Keratinocyte (primary cell): ENCODE measurements around the gene HCRTR1. TPM values are rescaled to one million over a fixed set of nuclear protein-coding genes. Genes with fewer than 3 reads are reported as not detected.
A peak's percentile ranks its signal among the peaks of the same experiment; 100 is the strongest.

Experiments
- DNase-seq: peaks from one replicate; pipeline ENCODE4 v3.0.0-alpha.2; 2011; ENCODE audit warnings: low read depth, missing footprints, low spot score
- FAIRE-seq: peaks from 2 replicates; lab custom pipeline; 2011; peaks lifted over from hg19 to GRCh38; lab: Jason Lieb, UNC
- H2AFZ ChIP-seq: 2 replicates; pipeline ENCODE4 v1.6.0; 2012; ENCODE audit warnings: low read length, control low read depth, inconsistent platforms; ENCODE audit not compliant: control insufficient read depth
- H3K27ac ChIP-seq: 2 replicates; pipeline ENCODE4 v1.5.1; 2011; ENCODE audit warnings: low read length; ENCODE audit not compliant: control insufficient read depth, insufficient read depth
- H3K27me3 ChIP-seq: 3 replicates; pipeline ENCODE4 v1.6.0; 2011; ENCODE audit warnings: low read length; ENCODE audit not compliant: control insufficient read depth, insufficient read depth; ENCODE audit errors: extremely low read depth
- H3K36me3 ChIP-seq, 2 experiments: 2 replicates in 1 of 2; 3 replicates in 1 of 2; pipeline ENCODE4 v1.5.1; 2011; ENCODE audit warnings: low read length in 2 of 2, mild to moderate bottlenecking in 1 of 2; ENCODE audit not compliant: control insufficient read depth in 2 of 2, insufficient read depth in 2 of 2; ENCODE audit errors: extremely low read depth in 1 of 2
- H3K4me1 ChIP-seq: 3 replicates; pipeline ENCODE4 v1.5.1; 2011; ENCODE audit warnings: low read length; ENCODE audit not compliant: control insufficient read depth, insufficient read depth; ENCODE audit errors: extremely low read depth
- H3K4me2 ChIP-seq: 3 replicates; pipeline ENCODE4 v1.6.0; 2011; ENCODE audit warnings: low read depth, low read length; ENCODE audit not compliant: control insufficient read depth, insufficient read depth; ENCODE audit errors: extremely low read depth
- H3K4me3 ChIP-seq, 3 experiments: fragments of 200-600 bp in 1 of 3; sonication (generic) in 1 of 3; 2 replicates in 2 of 3; 3 replicates in 1 of 3; pipeline ENCODE4 v1.5.1; 2011 to 2016; ENCODE audit warnings: low read length in 3 of 3, mild to moderate bottlenecking in 3 of 3, control low read depth in 2 of 3, inconsistent platforms in 1 of 3, low read depth in 1 of 3, mixed read lengths in 1 of 3, mixed run types in 1 of 3, moderate library complexity in 1 of 3; ENCODE audit not compliant: control insufficient read depth in 2 of 3, insufficient read depth in 2 of 3; ENCODE audit errors: extremely low read depth in 1 of 3
- H3K79me2 ChIP-seq: 2 replicates; pipeline ENCODE4 v1.6.0; 2012; ENCODE audit warnings: low read length; ENCODE audit not compliant: control insufficient read depth, insufficient read depth
- H3K9ac ChIP-seq: 3 replicates; pipeline ENCODE4 v1.6.0; 2011; ENCODE audit warnings: low read length; ENCODE audit not compliant: control insufficient read depth, insufficient read depth; ENCODE audit errors: extremely low read depth
- H3K9me1 ChIP-seq: 3 replicates; pipeline ENCODE4 v1.6.0; 2011; ENCODE audit warnings: low read length; ENCODE audit not compliant: control insufficient read depth, insufficient read depth; ENCODE audit errors: extremely low read depth
- H3K9me3 ChIP-seq: 2 replicates; pipeline ENCODE4 v1.5.1; 2012; ENCODE audit warnings: low read depth, low read length; ENCODE audit not compliant: control insufficient read depth
- H4K20me1 ChIP-seq: 3 replicates; pipeline ENCODE4 v1.6.0; 2011; ENCODE audit warnings: low read length; ENCODE audit not compliant: control insufficient read depth, insufficient read depth; ENCODE audit errors: extremely low read depth
- EZH2 ChIP-seq: IDR thresholded peaks from one replicate; pipeline ENCODE4 v1.6.1; 2012; ENCODE audit warnings: inconsistent platforms, mild to moderate bottlenecking, low read length, moderate library complexity
- dilution Hi-C: fragments of 300-500 bp; cut with MboI; formaldehyde crosslinking; loops from one replicate; pipeline ENCODE4 v1.7.0; 2020; ENCODE audit warnings: low sequenced_read_pairs; ENCODE audit not compliant: extremely low pct_ligation_motif_present
- polyA plus RNA-seq, 5 experiments: library from polyadenylated mRNA; depleted of rRNA in 3 of 5; stranded (reverse) in 3 of 5; stranded (forward) in 1 of 5; unstranded in 1 of 5; fragments of >200 nt; gene quantifications; 1 replicate in 1 of 5; 2 replicates in 3 of 5; 3 replicates in 1 of 5; pipeline versions ENCODE4 v1.2.1 to v1.2.3, GENCODE V29; 2011 to 2012; ENCODE audit warnings: missing spikeins in 2 of 5, low read depth in 1 of 5, low replicate concordance in 1 of 5
- TF ChIP-seq, protein P1 (sequence below), 3 experiments: IDR thresholded peaks in 1 of 3; conservative IDR thresholded peaks in 1 of 3; optimal IDR thresholded peaks in 1 of 3; 2 replicates in 2 of 3; 3 replicates in 1 of 3; pipeline versions ENCODE3 to v1.5.1; 2011; ENCODE audit warnings: low read length in 3 of 3, mild to moderate bottlenecking in 3 of 3, moderate library complexity in 2 of 3, control low read depth in 1 of 3, inconsistent platforms in 1 of 3; ENCODE audit not compliant: insufficient read depth in 2 of 3; ENCODE audit errors: extremely low read depth in 1 of 3

Gene HCRTR1
- polyA plus RNA-seq, 1 donor (not counting 4 experiments of a cell fraction or from before 2014, with no cell fraction given) = not detected

DNA sequence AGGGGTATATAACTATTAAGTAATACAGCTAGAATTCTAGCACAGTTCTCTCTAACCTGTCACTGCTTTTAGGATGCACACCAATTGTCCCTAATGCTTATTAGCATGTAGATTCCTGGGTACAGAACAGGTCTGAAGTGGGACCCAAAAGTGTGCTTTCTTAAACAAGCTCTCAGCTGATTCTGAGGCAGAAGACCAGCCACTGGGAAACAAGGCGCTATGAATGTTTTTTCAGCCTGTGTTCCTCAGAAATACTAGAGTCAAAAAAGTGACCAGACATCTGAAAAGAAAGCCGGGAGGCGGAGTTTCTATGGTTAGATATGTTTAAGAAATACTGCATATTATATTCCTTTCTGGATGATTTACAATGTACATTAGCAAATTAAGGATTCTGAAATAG, 25.4 kb downstream of the HCRTR1 start:
- DNase-seq (no peak), FAIRE-seq (no peak)
- peak overlapping the region; percentile 7 for H3K4me2 ChIP-seq
- TF ChIP-seq, protein P1, sequence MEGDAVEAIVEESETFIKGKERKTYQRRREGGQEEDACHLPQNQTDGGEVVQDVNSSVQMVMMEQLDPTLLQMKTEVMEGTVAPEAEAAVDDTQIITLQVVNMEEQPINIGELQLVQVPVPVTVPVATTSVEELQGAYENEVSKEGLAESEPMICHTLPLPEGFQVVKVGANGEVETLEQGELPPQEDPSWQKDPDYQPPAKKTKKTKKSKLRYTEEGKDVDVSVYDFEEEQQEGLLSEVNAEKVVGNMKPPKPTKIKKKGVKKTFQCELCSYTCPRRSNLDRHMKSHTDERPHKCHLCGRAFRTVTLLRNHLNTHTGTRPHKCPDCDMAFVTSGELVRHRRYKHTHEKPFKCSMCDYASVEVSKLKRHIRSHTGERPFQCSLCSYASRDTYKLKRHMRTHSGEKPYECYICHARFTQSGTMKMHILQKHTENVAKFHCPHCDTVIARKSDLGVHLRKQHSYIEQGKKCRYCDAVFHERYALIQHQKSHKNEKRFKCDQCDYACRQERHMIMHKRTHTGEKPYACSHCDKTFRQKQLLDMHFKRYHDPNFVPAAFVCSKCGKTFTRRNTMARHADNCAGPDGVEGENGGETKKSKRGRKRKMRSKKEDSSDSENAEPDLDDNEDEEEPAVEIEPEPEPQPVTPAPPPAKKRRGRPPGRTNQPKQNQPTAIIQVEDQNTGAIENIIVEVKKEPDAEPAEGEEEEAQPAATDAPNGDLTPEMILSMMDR (optimal IDR thresholded peaks at IDR 0.05 in 1 of 3, IDR thresholded peaks at IDR 0.05 in 1 of 3, conservative IDR thresholded peaks at IDR 0.05 in 1 of 3; ENCODE audit: extremely low read depth in 1 of 3, insufficient read depth in 2 of 3, low read length in 3 of 3) = no peak
- no peak for TF ChIP-seq EZH2
- H3K4me3 ChIP-seq = no peak overlapping the region
- H3K9me3 ChIP-seq = no peaks in the 10 kb centered on the region
- no peaks in the 10 kb centered on the region for H3K27me3 ChIP-seq
- H4K20me1 ChIP-seq = peaks cover 6% of the 10 kb centered on the region
- peaks cover 56% of the 10 kb centered on the region for H3K79me2 ChIP-seq
- no peak overlapping the region for H3K27ac ChIP-seq
- H3K36me3 ChIP-seq = peaks cover 0 to 23% of the 10 kb centered on the region in 2 experiments
- dilution Hi-C loops = no loop called here
- peaks cover 50% of the 10 kb centered on the region for H3K4me1 ChIP-seq
- H3K9me1 ChIP-seq = no peaks in the 10 kb centered on the region
- H3K9ac ChIP-seq = no peak overlapping the region
- H2AFZ ChIP-seq = no peak overlapping the region

DNA sequence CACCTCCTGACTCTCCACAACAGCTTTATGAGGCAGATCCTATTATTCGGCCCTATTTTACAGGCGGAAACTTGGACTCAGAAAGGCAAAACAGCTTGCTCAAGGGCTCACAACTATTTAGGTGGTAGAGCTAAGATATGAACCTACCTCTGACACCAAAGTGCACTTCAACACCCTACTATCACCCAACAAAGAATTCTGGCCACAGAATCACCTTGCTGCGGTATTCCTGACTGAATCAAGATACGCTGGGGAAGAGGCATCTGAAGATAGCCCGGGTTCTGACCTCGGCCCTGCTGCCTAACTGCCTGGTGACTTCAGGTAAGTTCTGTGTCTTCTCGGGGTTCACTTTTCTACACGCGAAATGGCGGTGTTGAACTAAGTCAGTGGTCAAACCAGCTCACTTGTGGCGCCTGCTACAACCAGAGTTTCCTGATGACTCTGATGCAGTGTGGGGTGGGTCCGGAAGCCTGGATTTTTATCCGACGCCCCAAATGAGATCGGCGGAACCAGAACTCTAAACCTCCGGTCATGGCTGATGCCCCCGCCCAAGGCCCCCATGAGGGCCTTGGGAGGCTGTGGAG, 26.6 kb downstream of the HCRTR1 start:
- DNase-seq (peak; percentile 48), FAIRE-seq (peak; percentile 57)
- H2AFZ ChIP-seq = peak overlapping the region; percentile 99
- H3K27me3 ChIP-seq = no peaks in the 10 kb centered on the region
- H3K9ac ChIP-seq = peak overlapping the region; percentile 99
- peak overlapping the region; percentile 99 for H3K27ac ChIP-seq
- peak overlapping the region; percentile 100 for H3K4me2 ChIP-seq
- peaks cover 46% of the 10 kb centered on the region for H3K79me2 ChIP-seq
- no peaks in the 10 kb centered on the region for H4K20me1 ChIP-seq
- H3K9me1 ChIP-seq = no peaks in the 10 kb centered on the region
- peak overlapping the region; percentile 71 to 99 (median 92) for H3K4me3 ChIP-seq
- no peaks in the 10 kb centered on the region for H3K9me3 ChIP-seq
- peaks cover 48% of the 10 kb centered on the region for H3K4me1 ChIP-seq
- dilution Hi-C loops = no loop called here
- H3K36me3 ChIP-seq = peaks cover 0 to 23% of the 10 kb centered on the region in 2 experiments
- no peak for TF ChIP-seq EZH2
- TF ChIP-seq, protein P1 (optimal IDR thresholded peaks at IDR 0.05 in 1 of 3, IDR thresholded peaks at IDR 0.05 in 1 of 3, conservative IDR thresholded peaks at IDR 0.05 in 1 of 3; ENCODE audit: extremely low read depth in 1 of 3, insufficient read depth in 2 of 3, low read length in 3 of 3) = no peak
